ENCODE results near the gene SYT12.

Gene SYT12

GRCh38 chr11:67057205-67057672 lies 34.3 kb downstream of the SYT12 start:
- Histone ChIP-seq H3K27ac (ENCODE audit: low read depth, low read length) (no peak overlapping the region; the same call in 1 of the 2 replicates), H3K4me1 (ENCODE audit: insufficient read depth, low read length) (peaks cover 12% of the 10 kb centered on the region), H3K9me3 (ENCODE audit: insufficient read depth, low read depth, low read length) (no peaks in the 10 kb centered on the region), H3K4me3 (ENCODE audit: low read length) (peak overlapping the region; percentile 70), H3K36me3 (ENCODE audit: insufficient read depth, low read length) (no peaks in the 10 kb centered on the region), H3K9ac (ENCODE audit: low read depth, low read length) (peak overlapping the region; percentile 68), H3K27me3 (ENCODE audit: insufficient read depth, low read length) (peaks cover 16% of the 10 kb centered on the region)
- WGBS, result 69% methylated on average over 10 of the region's 10 CpGs

GRCh38 chr11:67058506-67058905 lies 35.6 kb downstream of the SYT12 start:
- H3K27me3 ChIP-seq (ENCODE audit: insufficient read depth, low read length), result peaks cover 16% of the 10 kb centered on the region
- H3K9ac ChIP-seq (ENCODE audit: low read depth, low read length), result no peak overlapping the region
- 90% methylated on average over 8 of the region's 8 CpGs for WGBS
- H3K4me1 ChIP-seq (ENCODE audit: insufficient read depth, low read length), result peaks cover 12% of the 10 kb centered on the region
- H3K4me3 ChIP-seq (ENCODE audit: low read length), result no peak overlapping the region
- H3K36me3 ChIP-seq (ENCODE audit: insufficient read depth, low read length), result no peaks in the 10 kb centered on the region
- no peaks in the 10 kb centered on the region for H3K9me3 ChIP-seq (ENCODE audit: insufficient read depth, low read depth, low read length)
- H3K27ac ChIP-seq (ENCODE audit: low read depth, low read length), result no peak overlapping the region

DNA sequence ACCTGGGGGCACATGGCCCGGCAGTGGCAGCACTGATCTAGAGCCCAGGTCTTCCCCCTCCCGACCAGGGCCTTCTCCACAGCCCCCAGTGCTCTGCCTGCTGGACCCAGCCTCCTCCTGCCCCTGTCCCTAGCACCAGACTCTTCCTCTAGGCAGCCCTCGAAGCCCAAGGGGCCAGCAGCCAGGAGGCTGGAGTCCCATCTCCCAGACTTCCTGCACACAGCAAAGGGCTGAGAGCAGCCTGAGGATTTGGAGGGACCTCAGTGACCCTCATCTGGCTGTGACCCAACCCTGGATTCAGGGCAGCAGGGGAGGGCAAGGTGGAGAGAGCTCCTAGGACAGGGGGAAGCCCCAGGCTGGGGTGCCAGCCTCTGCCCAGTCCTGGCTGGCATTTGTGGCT lies 36.7 kb downstream of the SYT12 start:
- Histone ChIP-seq H3K36me3 (ENCODE audit: insufficient read depth, low read length) (no peaks in the 10 kb centered on the region), H3K4me3 (ENCODE audit: low read length) (no peak overlapping the region), H3K4me1 (ENCODE audit: insufficient read depth, low read length) (peaks cover 12% of the 10 kb centered on the region), H3K9ac (ENCODE audit: low read depth, low read length) (no peak overlapping the region), H3K27ac (ENCODE audit: low read depth, low read length) (no peak overlapping the region), H3K9me3 (ENCODE audit: insufficient read depth, low read depth, low read length) (no peaks in the 10 kb centered on the region), H3K27me3 (ENCODE audit: insufficient read depth, low read length) (peaks cover 16% of the 10 kb centered on the region)
- 89% methylated on average over 3 of the region's 3 CpGs for WGBS

DNA sequence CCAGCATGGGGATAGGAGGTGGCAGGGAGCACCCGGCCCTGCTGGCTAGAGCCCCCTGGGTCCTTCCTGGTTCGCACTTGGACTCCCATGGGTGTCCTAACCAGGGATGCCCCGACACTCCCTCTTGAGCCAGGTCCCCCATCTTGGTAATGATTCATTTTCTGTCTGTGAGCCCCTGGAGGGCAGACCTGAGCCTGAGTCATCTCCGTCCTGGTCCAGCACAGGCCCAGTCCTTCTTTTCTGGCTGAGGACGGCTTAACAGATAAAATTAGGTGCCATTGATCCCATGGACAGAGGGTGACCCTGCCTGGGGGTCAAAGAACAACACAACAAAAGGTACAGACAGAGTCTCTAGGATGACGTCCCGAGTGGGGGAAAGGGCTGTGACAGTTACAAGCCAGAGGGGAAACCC lies 37.2 kb downstream of the SYT12 start:
- Histone ChIP-seq H3K27ac (ENCODE audit: low read depth, low read length) (no peak overlapping the region), H3K9me3 (ENCODE audit: insufficient read depth, low read depth, low read length) (no peaks in the 10 kb centered on the region), H3K27me3 (ENCODE audit: insufficient read depth, low read length) (peaks cover 16% of the 10 kb centered on the region), H3K4me3 (ENCODE audit: low read length) (no peak overlapping the region), H3K9ac (ENCODE audit: low read depth, low read length) (no peak overlapping the region; the same call in 1 of the 2 replicates), H3K4me1 (ENCODE audit: insufficient read depth, low read length) (peaks cover 12% of the 10 kb centered on the region), H3K36me3 (ENCODE audit: insufficient read depth, low read length) (no peaks in the 10 kb centered on the region)
- 85% methylated on average over 7 of the region's 7 CpGs for WGBS

- no peaks in the 10 kb centered on the region for H3K4me1 ChIP-seq (ENCODE audit: insufficient read depth, low read length)
- no peak overlapping the region for H3K4me3 ChIP-seq (ENCODE audit: low read length)
- no peak overlapping the region for H3K27ac ChIP-seq (ENCODE audit: low read depth, low read length)
- no peaks in the 10 kb centered on the region for H3K9me3 ChIP-seq (ENCODE audit: insufficient read depth, low read depth, low read length)
- WGBS, result 91% methylated on average over 13 of the region's 13 CpGs
- H3K36me3 ChIP-seq (ENCODE audit: insufficient read depth, low read length), result no peaks in the 10 kb centered on the region
- no peaks in the 10 kb centered on the region for H3K27me3 ChIP-seq (ENCODE audit: insufficient read depth, low read length)
- H3K9ac ChIP-seq (ENCODE audit: low read depth, low read length), result no peak overlapping the region; the same call in 1 of the 2 replicates
Observed at GRCh38 chr11:67062526-67063373, 39.8 kb downstream of the SYT12 start.

DNA sequence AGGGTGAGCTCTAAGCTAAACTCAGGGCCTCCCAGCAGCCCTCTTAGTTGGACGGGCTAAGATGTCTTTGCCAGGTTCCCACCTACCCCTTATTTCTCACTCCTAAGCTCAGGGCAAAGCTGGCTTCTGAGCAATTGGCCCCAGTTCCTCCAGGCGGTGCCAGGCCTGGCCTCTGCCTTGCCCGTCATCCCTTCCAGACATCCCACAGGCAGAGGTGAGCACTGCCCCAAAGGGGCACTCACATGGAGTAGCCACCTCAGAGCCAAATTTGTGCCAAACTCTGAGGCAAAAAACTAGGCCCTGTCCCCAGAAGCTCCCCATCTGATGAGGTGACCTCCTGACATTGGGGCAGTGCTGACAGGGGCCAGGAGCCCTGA lies 43.4 kb downstream of the SYT12 start:
- no peaks in the 10 kb centered on the region for H3K36me3 ChIP-seq (ENCODE audit: insufficient read depth, low read length)
- H3K27me3 ChIP-seq (ENCODE audit: insufficient read depth, low read length), result no peaks in the 10 kb centered on the region
- 91% methylated on average over 3 of the region's 3 CpGs for WGBS
- H3K4me1 ChIP-seq (ENCODE audit: insufficient read depth, low read length), result no peaks in the 10 kb centered on the region
- no peak overlapping the region for H3K9ac ChIP-seq (ENCODE audit: low read depth, low read length)
- H3K9me3 ChIP-seq (ENCODE audit: insufficient read depth, low read depth, low read length), result no peaks in the 10 kb centered on the region
- no peak overlapping the region for H3K4me3 ChIP-seq (ENCODE audit: low read length)
- no peak overlapping the region for H3K27ac ChIP-seq (ENCODE audit: low read depth, low read length)

DNA sequence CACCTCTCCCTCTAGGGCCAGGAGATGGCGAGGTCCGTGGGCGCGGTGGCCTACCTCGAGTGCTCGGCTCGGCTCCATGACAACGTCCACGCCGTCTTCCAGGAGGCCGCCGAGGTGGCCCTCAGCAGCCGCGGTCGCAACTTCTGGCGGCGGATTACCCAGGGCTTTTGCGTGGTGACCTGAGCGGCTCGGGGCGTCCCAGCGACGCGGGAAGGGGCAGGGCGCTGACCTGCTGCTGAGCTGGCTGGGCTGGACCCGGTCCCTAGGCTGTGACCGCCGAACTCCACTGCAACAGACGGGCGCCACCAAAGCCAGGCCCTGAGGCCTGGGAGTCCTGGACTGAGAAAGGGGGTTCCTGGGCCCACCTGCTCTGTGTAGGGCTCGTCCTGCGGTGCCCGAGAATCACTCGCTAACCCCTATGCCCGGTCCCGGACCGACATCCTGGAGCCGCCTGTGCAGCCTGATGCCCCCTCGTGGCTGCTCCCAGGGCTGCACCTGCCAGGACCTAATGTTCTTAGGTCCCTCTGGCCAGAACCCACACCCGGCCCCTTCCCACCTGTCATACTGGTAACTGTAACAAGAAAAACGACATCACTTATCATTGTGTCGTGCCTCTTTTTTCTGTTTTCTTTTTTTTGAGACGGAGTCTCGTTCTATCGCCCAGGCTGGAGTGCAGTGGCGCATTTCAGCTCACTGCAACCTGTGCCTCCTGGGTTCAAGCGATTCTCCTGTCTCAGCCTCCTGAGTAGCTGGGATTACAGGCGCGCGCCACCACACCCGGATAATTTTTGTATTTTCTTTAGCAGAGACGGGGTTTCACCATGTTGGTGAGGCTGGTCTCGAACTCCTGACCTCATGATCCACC lies 48.7 kb downstream of the SYT12 start:
- Histone ChIP-seq H3K4me1 (ENCODE audit: insufficient read depth, low read length) (no peaks in the 10 kb centered on the region), H3K4me3 (ENCODE audit: low read length) (peak overlapping the region; percentile 40), H3K36me3 (ENCODE audit: insufficient read depth, low read length) (no peaks in the 10 kb centered on the region), H3K9ac (ENCODE audit: low read depth, low read length) (no peak overlapping the region; the same call in 1 of the 2 replicates), H3K27me3 (ENCODE audit: insufficient read depth, low read length) (no peaks in the 10 kb centered on the region), H3K27ac (ENCODE audit: low read depth, low read length) (no peak overlapping the region), H3K9me3 (ENCODE audit: insufficient read depth, low read depth, low read length) (no peaks in the 10 kb centered on the region)
- WGBS, result 43% methylated on average over 53 of the region's 53 CpGs

DNA sequence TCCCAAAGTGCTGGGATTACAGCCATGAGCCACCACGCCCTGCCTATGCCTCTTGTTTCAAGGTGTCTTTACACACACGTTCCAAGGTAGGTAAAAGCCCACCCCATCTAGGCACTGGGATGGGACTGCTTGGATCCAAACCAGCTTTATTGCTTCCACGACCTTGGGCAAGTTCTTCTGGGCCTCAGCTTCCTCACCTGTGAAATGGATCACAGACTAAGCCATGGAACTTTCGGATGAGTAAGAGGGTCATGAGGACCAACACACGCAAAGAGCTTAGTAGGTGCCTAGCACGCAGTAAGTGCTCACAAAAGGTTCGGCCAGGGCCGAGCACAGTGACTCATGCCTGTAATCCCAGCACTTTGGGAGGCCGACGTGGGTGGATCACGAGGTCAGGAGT lies 49.4 kb downstream of the SYT12 start:
- H3K4me1 ChIP-seq (ENCODE audit: insufficient read depth, low read length), result no peaks in the 10 kb centered on the region
- no peak overlapping the region for H3K27ac ChIP-seq (ENCODE audit: low read depth, low read length)
- H3K4me3 ChIP-seq (ENCODE audit: low read length), result no peak overlapping the region
- H3K9me3 ChIP-seq (ENCODE audit: insufficient read depth, low read depth, low read length), result no peaks in the 10 kb centered on the region
- H3K36me3 ChIP-seq (ENCODE audit: insufficient read depth, low read length), result no peaks in the 10 kb centered on the region
- H3K9ac ChIP-seq (ENCODE audit: low read depth, low read length), result no peak overlapping the region
- WGBS, result 90% methylated on average over 11 of the region's 11 CpGs
- H3K27me3 ChIP-seq (ENCODE audit: insufficient read depth, low read length), result no peaks in the 10 kb centered on the region

DNA sequence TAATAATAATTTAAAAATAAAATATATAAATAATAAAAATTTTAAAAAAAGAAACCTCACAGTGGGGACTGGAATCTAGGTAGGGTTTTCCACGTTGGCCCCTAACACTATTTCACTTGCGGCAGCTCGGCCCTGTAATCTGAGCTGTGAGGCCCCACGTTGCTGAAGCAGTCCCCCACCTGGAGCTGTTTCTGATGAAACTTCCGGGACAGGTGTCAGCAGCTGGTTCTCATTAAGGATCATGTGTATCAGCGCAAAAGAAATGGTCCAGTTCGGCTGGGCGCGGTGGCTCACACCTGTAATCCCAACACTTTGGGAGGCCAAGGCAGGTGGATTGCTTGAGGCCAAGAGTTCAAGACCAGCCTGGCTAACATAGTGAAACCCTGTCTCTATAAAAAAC lies 51.0 kb downstream of the SYT12 start:
- Histone ChIP-seq H3K36me3 (ENCODE audit: insufficient read depth, low read length) (no peaks in the 10 kb centered on the region), H3K4me3 (ENCODE audit: low read length) (no peak overlapping the region), H3K4me1 (ENCODE audit: insufficient read depth, low read length) (no peaks in the 10 kb centered on the region), H3K9ac (ENCODE audit: low read depth, low read length) (no peak overlapping the region), H3K27ac (ENCODE audit: low read depth, low read length) (no peak overlapping the region), H3K9me3 (ENCODE audit: insufficient read depth, low read depth, low read length) (no peaks in the 10 kb centered on the region), H3K27me3 (ENCODE audit: insufficient read depth, low read length) (no peaks in the 10 kb centered on the region)
- 87% methylated on average over 9 of the region's 9 CpGs for WGBS

GRCh38 chr11:67076202-67076601 lies 53.3 kb downstream of the SYT12 start:
- H3K36me3 ChIP-seq (ENCODE audit: insufficient read depth, low read length), result no peaks in the 10 kb centered on the region
- 89% methylated on average over 6 of the region's 6 CpGs for WGBS
- H3K4me1 ChIP-seq (ENCODE audit: insufficient read depth, low read length), result no peaks in the 10 kb centered on the region
- no peak overlapping the region for H3K9ac ChIP-seq (ENCODE audit: low read depth, low read length)
- H3K27me3 ChIP-seq (ENCODE audit: insufficient read depth, low read length), result no peaks in the 10 kb centered on the region
- no peak overlapping the region for H3K4me3 ChIP-seq (ENCODE audit: low read length)
- H3K9me3 ChIP-seq (ENCODE audit: insufficient read depth, low read depth, low read length), result no peaks in the 10 kb centered on the region
- H3K27ac ChIP-seq (ENCODE audit: low read depth, low read length), result no peak overlapping the region

DNA sequence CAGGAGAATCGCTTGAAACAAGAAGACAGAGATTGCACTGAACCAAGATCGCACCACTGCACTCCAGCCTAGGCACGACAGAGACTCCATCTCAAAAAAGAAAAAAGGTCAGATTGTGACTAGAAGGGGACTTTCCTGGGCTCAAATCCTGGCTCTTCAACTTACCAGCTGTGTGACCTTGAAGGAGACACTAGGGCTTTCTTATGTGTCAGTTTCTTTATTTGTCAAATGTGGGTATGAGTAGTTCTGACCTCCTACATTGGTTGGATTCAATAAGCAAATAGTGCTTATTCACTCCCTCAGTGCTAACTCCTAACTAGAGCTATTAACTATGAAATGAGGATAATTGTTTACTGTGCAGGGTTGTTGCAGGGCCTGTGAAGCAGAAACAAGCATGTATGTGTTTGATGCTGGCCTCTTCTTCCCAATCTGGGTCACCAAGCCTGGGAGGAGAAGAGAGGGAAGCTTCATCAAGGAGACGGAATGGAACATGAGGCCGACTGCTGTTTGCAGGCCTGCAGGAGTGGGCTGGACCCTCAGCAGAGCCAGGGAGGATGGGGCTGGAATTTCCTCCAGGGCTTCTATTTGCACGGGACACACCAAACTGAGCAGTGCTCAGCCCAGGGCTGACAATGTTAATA lies 56.3 kb downstream of the SYT12 start:
- 92% methylated on average over 6 of the region's 6 CpGs for WGBS
- Histone ChIP-seq H3K27me3 (ENCODE audit: insufficient read depth, low read length) (no peaks in the 10 kb centered on the region), H3K36me3 (ENCODE audit: insufficient read depth, low read length) (no peaks in the 10 kb centered on the region), H3K9me3 (ENCODE audit: insufficient read depth, low read depth, low read length) (no peaks in the 10 kb centered on the region), H3K9ac (ENCODE audit: low read depth, low read length) (no peak overlapping the region), H3K4me1 (ENCODE audit: insufficient read depth, low read length) (no peaks in the 10 kb centered on the region), H3K4me3 (ENCODE audit: low read length) (no peak overlapping the region), H3K27ac (ENCODE audit: low read depth, low read length) (no peak overlapping the region)
